A673 (cell line): ENCODE data around the gene ZNF154.

Source experiments
- EZH2 ChIP-seq: fragments of 200-600 bp; sonication (generic); IDR thresholded peaks from 2 replicates; pipeline ENCODE4 v1.6.1; 2017; ENCODE audit warnings: borderline replicate concordance, low read depth, mild to moderate bottlenecking, mixed read lengths, antibody characterized with exemption, low read length; ENCODE audit not compliant: poor library complexity, severe bottlenecking
- TF ChIP-seq, protein P1 (sequence below): fragments of 300-800, 200-600 bp; sonication (generic); conservative IDR thresholded peaks from 2 replicates; pipeline ENCODE4 v1.5.1; 2017; ENCODE audit warnings: low read depth, mild to moderate bottlenecking, antibody characterized with exemption, low read length, moderate library complexity, mixed read lengths

DNA sequence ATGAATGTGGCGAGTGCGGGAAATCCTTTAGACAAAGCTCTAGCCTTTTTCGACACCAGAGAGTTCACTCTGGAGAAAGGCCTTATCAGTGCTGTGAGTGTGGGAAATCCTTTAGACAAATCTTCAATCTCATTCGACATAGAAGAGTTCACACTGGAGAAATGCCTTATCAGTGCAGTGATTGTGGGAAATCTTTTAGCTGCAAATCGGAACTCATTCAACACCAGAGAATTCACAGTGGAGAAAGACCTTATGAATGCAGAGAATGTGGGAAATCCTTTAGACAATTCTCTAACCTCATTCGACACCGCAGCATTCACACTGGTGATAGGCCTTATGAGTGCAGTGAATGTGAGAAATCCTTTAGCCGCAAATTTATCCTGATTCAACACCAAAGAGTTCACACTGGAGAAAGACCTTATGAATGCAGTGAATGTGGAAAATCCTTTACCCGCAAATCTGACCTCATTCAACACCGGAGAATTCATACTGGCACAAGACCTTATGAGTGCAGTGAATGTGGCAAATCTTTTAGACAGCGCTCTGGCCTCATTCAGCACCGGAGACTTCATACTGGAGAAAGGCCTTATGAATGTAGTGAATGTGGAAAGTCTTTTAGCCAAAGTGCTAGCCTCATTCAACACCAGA lies 21.5 kb downstream of the ZNF154 start:
- TF ChIP-seq, protein P1, sequence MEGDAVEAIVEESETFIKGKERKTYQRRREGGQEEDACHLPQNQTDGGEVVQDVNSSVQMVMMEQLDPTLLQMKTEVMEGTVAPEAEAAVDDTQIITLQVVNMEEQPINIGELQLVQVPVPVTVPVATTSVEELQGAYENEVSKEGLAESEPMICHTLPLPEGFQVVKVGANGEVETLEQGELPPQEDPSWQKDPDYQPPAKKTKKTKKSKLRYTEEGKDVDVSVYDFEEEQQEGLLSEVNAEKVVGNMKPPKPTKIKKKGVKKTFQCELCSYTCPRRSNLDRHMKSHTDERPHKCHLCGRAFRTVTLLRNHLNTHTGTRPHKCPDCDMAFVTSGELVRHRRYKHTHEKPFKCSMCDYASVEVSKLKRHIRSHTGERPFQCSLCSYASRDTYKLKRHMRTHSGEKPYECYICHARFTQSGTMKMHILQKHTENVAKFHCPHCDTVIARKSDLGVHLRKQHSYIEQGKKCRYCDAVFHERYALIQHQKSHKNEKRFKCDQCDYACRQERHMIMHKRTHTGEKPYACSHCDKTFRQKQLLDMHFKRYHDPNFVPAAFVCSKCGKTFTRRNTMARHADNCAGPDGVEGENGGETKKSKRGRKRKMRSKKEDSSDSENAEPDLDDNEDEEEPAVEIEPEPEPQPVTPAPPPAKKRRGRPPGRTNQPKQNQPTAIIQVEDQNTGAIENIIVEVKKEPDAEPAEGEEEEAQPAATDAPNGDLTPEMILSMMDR: no peak
- TF ChIP-seq EZH2: no peak
